Neural progenitor cell (in vitro differentiated cells): ENCODE results near the gene SPDYE1. TPM values are rescaled to one million over a fixed set of nuclear protein-coding genes. Genes with fewer than 3 reads are reported as not detected.

Experiments
- DNase-seq: peaks from one replicate; pipeline ENCODE4 v3.0.0-alpha.2; 2016; ENCODE audit warnings: low spot score
- H2AFZ ChIP-seq: fragments of 200-600 bp; sonication (generic); replicated peaks from 2 replicates; pipeline ENCODE4 v1.6.1; 2016; ENCODE audit warnings: antibody characterized with exemption
- H3F3A ChIP-seq: fragments of 200-600 bp; sonication (generic); 2 replicates; pipeline ENCODE4 v1.6.1; 2016; ENCODE audit warnings: antibody characterized with exemption, low read depth
- H3K27ac ChIP-seq: fragments of 200-600 bp; sonication (generic); 2 replicates; pipeline ENCODE4 v1.5.1; 2016; ENCODE audit warnings: mild to moderate bottlenecking
- H3K27me3 ChIP-seq: fragments of 200-600 bp; sonication (generic); 2 replicates; pipeline ENCODE4 v1.6.1; 2016; ENCODE audit warnings: mild to moderate bottlenecking, moderate library complexity
- H3K36me3 ChIP-seq: fragments of 200-600 bp; sonication (generic); 2 replicates; pipeline ENCODE4 v1.5.1; 2016
- H3K4me1 ChIP-seq: fragments of 200-600 bp; sonication (generic); 2 replicates; pipeline ENCODE4 v1.6.1; 2016; ENCODE audit warnings: mixed run types
- H3K4me2 ChIP-seq: fragments of 200-600 bp; sonication (generic); 2 replicates; pipeline ENCODE4 v1.6.1; 2016
- H3K4me3 ChIP-seq: fragments of 200-600 bp; sonication (generic); 2 replicates; pipeline ENCODE4 v1.5.1; 2016
- H3K79me2 ChIP-seq: fragments of 200-600 bp; sonication (generic); 2 replicates; pipeline ENCODE4 v1.6.1; 2016; ENCODE audit warnings: low read depth
- H3K9ac ChIP-seq: fragments of 200-600 bp; sonication (generic); 2 replicates; pipeline ENCODE4 v1.6.1; 2016
- H3K9me3 ChIP-seq: fragments of 200-600 bp; sonication (generic); 2 replicates; pipeline ENCODE4 v1.5.1; 2016; ENCODE audit warnings: low read depth
- H4K20me1 ChIP-seq: fragments of 200-600 bp; sonication (generic); 2 replicates; pipeline ENCODE4 v1.6.1; 2016; ENCODE audit warnings: low read depth
- H3K27ac Mint-ChIP-seq: 3 replicates; pipeline ENCODE4 v1.8.0; 2021; ENCODE audit warnings: mixed read lengths
- H3K27me3 Mint-ChIP-seq: 2 replicates; pipeline ENCODE4 v1.8.0; 2022; ENCODE audit warnings: low read depth, mild to moderate bottlenecking, inconsistent platforms, moderate library complexity, mixed read lengths; ENCODE audit not compliant: insufficient read depth
- H3K36me3 Mint-ChIP-seq: 3 replicates; pipeline ENCODE4 v1.8.0; 2021; ENCODE audit warnings: mixed read lengths
- H3K4me1 Mint-ChIP-seq: 3 replicates; pipeline ENCODE4 v1.8.0; 2021; ENCODE audit warnings: mixed read lengths
- H3K4me3 Mint-ChIP-seq: 3 replicates; pipeline ENCODE4 v1.8.0; 2021; ENCODE audit warnings: mild to moderate bottlenecking, moderate library complexity, mixed read lengths
- H3K9me3 Mint-ChIP-seq: 3 replicates; pipeline ENCODE4 v1.8.0; 2020; ENCODE audit warnings: mixed read lengths
- CTCF ChIP-seq: fragments of 200-600 bp; sonication (generic); IDR thresholded peaks from 2 replicates; pipeline ENCODE4 v1.5.1; 2017; ENCODE audit warnings: antibody characterized with exemption, mild to moderate bottlenecking
- EZH2 ChIP-seq: fragments of 200-600 bp; sonication (generic); IDR thresholded peaks from 2 replicates; pipeline ENCODE4 v1.6.1; 2017; ENCODE audit warnings: antibody characterized with exemption, mild to moderate bottlenecking, moderate library complexity
- EZH2phosphoT487 ChIP-seq: fragments of 200-600 bp; sonication (generic); IDR thresholded peaks from 2 replicates; pipeline ENCODE4 v1.6.1; 2017; ENCODE audit warnings: antibody characterized with exemption
- total RNA-seq: library from RNA; depleted of rRNA; stranded (reverse); fragments of >200 nt; gene quantifications from 2 replicates; pipeline ENCODE4 v1.2.3, GENCODE V29; 2015; ENCODE audit warnings: low replicate concordance

SPDYE1 gene
- total RNA-seq, 1 donor from 2014 or later: not detected

- Histone ChIP-seq H2AFZ (no peak overlapping the region), H3K4me2 (no peak overlapping the region), H3K79me2 (peaks cover 10% of the 10 kb centered on the region), H3K4me1 (no peaks in the 10 kb centered on the region), H3K9ac (no peak overlapping the region), H3K27me3 (no peaks in the 10 kb centered on the region), H3F3A (no peaks in the 10 kb centered on the region), H4K20me1 (peaks cover 20% of the 10 kb centered on the region), H3K4me3 (no peak overlapping the region), H3K9me3 (no peaks in the 10 kb centered on the region), H3K36me3 (no peaks in the 10 kb centered on the region), H3K27ac (no peak overlapping the region)
- H3K27ac Mint-ChIP-seq: no peak overlapping the region
- no peak for TF ChIP-seq CTCF
- TF ChIP-seq EZH2: no peak
- TF ChIP-seq EZH2phosphoT487: no peak
- no peak overlapping the region for H3K4me3 Mint-ChIP-seq
- no peaks in the 10 kb centered on the region for H3K27me3 Mint-ChIP-seq
- no peaks in the 10 kb centered on the region for H3K9me3 Mint-ChIP-seq
- no peak for DNase-seq
- H3K36me3 Mint-ChIP-seq: peaks cover 26% of the 10 kb centered on the region
- no peaks in the 10 kb centered on the region for H3K4me1 Mint-ChIP-seq
Measured at GRCh38 chr7:44052771-44053365, 55.2 kb downstream of the SPDYE1 start.

DNA sequence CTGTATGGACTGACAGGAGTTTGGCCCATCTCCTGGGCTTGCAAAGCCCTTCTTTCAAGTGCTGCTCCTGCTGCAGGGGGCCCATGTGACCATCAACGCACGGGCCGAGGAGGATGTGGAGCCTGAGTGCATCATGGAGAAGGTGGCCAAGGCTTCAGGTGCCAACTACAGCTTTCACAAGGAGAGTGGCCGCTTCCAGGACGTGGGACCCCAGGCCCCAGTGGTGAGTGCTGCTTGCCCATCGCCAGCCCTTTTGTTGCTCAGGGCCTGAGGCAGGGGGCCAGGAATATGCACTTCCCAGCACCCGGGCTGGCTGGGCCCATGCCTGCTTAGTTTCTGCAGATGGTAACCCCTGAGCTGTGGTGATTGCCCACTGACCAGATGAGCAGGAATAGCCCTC lies 59.0 kb downstream of the SPDYE1 start:
- H3F3A ChIP-seq: no peaks in the 10 kb centered on the region
- H3K4me2 ChIP-seq: no peak overlapping the region
- no peak for TF ChIP-seq EZH2phosphoT487
- TF ChIP-seq CTCF: no peak
- no peak for TF ChIP-seq EZH2
- H3K9me3 ChIP-seq: no peaks in the 10 kb centered on the region
- H3K36me3 ChIP-seq: no peaks in the 10 kb centered on the region
- no peaks in the 10 kb centered on the region for H3K4me1 ChIP-seq
- H3K27me3 ChIP-seq: no peaks in the 10 kb centered on the region
- H3K36me3 Mint-ChIP-seq: peaks cover 36% of the 10 kb centered on the region
- H3K27me3 Mint-ChIP-seq: no peaks in the 10 kb centered on the region
- no peak overlapping the region for H3K9ac ChIP-seq
- no peak for DNase-seq
- H2AFZ ChIP-seq: no peak overlapping the region
- H4K20me1 ChIP-seq: peaks cover 2% of the 10 kb centered on the region
- no peaks in the 10 kb centered on the region for H3K79me2 ChIP-seq
- H3K9me3 Mint-ChIP-seq: no peaks in the 10 kb centered on the region
- H3K4me1 Mint-ChIP-seq: no peaks in the 10 kb centered on the region
- H3K27ac Mint-ChIP-seq: no peak overlapping the region
- no peak overlapping the region for H3K27ac ChIP-seq
- H3K4me3 ChIP-seq: no peak overlapping the region
- H3K4me3 Mint-ChIP-seq: no peak overlapping the region

- no peaks in the 10 kb centered on the region for H3K9me3 Mint-ChIP-seq
- Histone ChIP-seq H3K27ac (no peak overlapping the region), H2AFZ (no peak overlapping the region), H3K79me2 (no peaks in the 10 kb centered on the region), H4K20me1 (peaks cover 2% of the 10 kb centered on the region), H3K4me2 (no peak overlapping the region), H3K27me3 (no peaks in the 10 kb centered on the region), H3K9me3 (no peaks in the 10 kb centered on the region), H3K4me3 (no peak overlapping the region), H3K9ac (no peak overlapping the region), H3F3A (no peaks in the 10 kb centered on the region), H3K4me1 (no peaks in the 10 kb centered on the region), H3K36me3 (no peaks in the 10 kb centered on the region)
- H3K36me3 Mint-ChIP-seq: peaks cover 34% of the 10 kb centered on the region
- DNase-seq: no peak
- no peak overlapping the region for H3K4me3 Mint-ChIP-seq
- no peaks in the 10 kb centered on the region for H3K27me3 Mint-ChIP-seq
- TF ChIP-seq CTCF (no peak), EZH2phosphoT487 (no peak), EZH2 (no peak)
- H3K4me1 Mint-ChIP-seq: no peaks in the 10 kb centered on the region
- H3K27ac Mint-ChIP-seq: no peak overlapping the region
Measured at GRCh38 chr7:44057181-44057848, 59.6 kb downstream of the SPDYE1 start.
